Spinal cord (tissue), 10 donors: ENCODE measurements around the gene THBS2. TPM values are rescaled to one million over a fixed set of nuclear protein-coding genes. Genes with fewer than 3 reads are reported as not detected.

Source experiments
- DNase-seq, 6 donors: peaks; one replicate each; pipeline versions ENCODE4 v3.0.0 to v3.0.0-alpha.2; 2013 to 2015; ENCODE audit warnings: low spot score in 6 of 6, low read depth in 4 of 6
- H3K27ac ChIP-seq: one replicate; pipeline ENCODE4 v1.5.1; 2013; ENCODE audit warnings: low read depth, low read length, control low read depth
- H3K27me3 ChIP-seq: one replicate; pipeline ENCODE4 v1.6.1; 2013; ENCODE audit warnings: low read length; ENCODE audit not compliant: control insufficient read depth, insufficient read depth
- H3K36me3 ChIP-seq: one replicate; pipeline ENCODE4 v1.6.1; 2013; ENCODE audit warnings: low read length; ENCODE audit not compliant: control insufficient read depth, insufficient read depth
- H3K4me1 ChIP-seq: one replicate; pipeline ENCODE4 v1.6.1; 2013; ENCODE audit warnings: low read length; ENCODE audit not compliant: control insufficient read depth, insufficient read depth
- H3K4me3 ChIP-seq: one replicate; pipeline ENCODE4 v1.5.1; 2013; ENCODE audit warnings: low read depth, low read length, control low read depth
- H3K9me3 ChIP-seq: one replicate; pipeline ENCODE4 v1.6.1; 2013; ENCODE audit warnings: low read length; ENCODE audit not compliant: control insufficient read depth, insufficient read depth
- WGBS: methylation state at CpG from one replicate; pipeline ENCODE4 v1.1.5; 2013; ENCODE audit warnings: missing lambda C conversion rate; ENCODE audit not compliant: insufficient coverage; 5-methylcytosine and 5-hydroxymethylcytosine counted together
- polyA plus RNA-seq, 2 donors: library from polyadenylated mRNA; unstranded; fragments of 120-200 nt; gene quantifications; one replicate each; pipeline ENCODE4 v1.2.1, GENCODE V29; 2013; ENCODE audit not compliant: insufficient read length in 2 of 2
- total RNA-seq, 2 donors: library from RNA; depleted of rRNA in 1 of 2; stranded (reverse); fragments of 120-200 nt in 1 of 2; fragments of >200 nt in 1 of 2; gene quantifications; one replicate each; pipeline versions ENCODE4 v1.2.3 to v1.2.4, GENCODE V29; 2013 to 2014
- donor health status: healthy.

Gene THBS2
- total and polyA plus RNA-seq, 4 donors = 44.3 to 99.4 (median 70.0) TPM

- Histone ChIP-seq H3K4me3 (no peak overlapping the region), H3K9me3 (peaks cover 9% of the 10 kb centered on the region), H3K36me3 (peaks cover 6% of the 10 kb centered on the region), H3K27ac (no peak overlapping the region), H3K27me3 (no peaks in the 10 kb centered on the region), H3K4me1 (peaks cover 23% of the 10 kb centered on the region)
- 100% methylated on average over 1 of the region's 3 CpGs for WGBS
- DNase-seq = no peak
Observed at GRCh38 chr6:169210611-169211010, 43.0 kb downstream of the THBS2 start.

- H3K27ac ChIP-seq = no peak overlapping the region
- no peak overlapping the region for H3K4me3 ChIP-seq
- H3K4me1 ChIP-seq = no peaks in the 10 kb centered on the region
- H3K9me3 ChIP-seq = peaks cover 9% of the 10 kb centered on the region
- H3K36me3 ChIP-seq = no peaks in the 10 kb centered on the region
- DNase-seq = no peak
- no peaks in the 10 kb centered on the region for H3K27me3 ChIP-seq
Observed at GRCh38 chr6:169208011-169208410, 45.6 kb downstream of the THBS2 start.

GRCh38 chr6:169207482-169207881, 46.2 kb downstream of the THBS2 start:
- Histone ChIP-seq H3K4me3 (no peak overlapping the region), H3K36me3 (no peaks in the 10 kb centered on the region)
- DNase-seq = no peak

GRCh38 chr6:169205176-169206160, 48.2 kb downstream of the THBS2 start:
- Histone ChIP-seq H3K27me3 (no peaks in the 10 kb centered on the region), H3K9me3 (peaks cover 9% of the 10 kb centered on the region), H3K27ac (no peak overlapping the region), H3K4me3 (no peak overlapping the region), H3K36me3 (no peaks in the 10 kb centered on the region), H3K4me1 (no peaks in the 10 kb centered on the region)
- 87% methylated on average over 6 of the region's 6 CpGs for WGBS
- peak in 1 of 6 donors; percentile 25 for DNase-seq

More at GRCh38 chr6:169207482-169207881, 46.2 kb downstream of the THBS2 start:
- no peaks in the 10 kb centered on the region for H3K4me1 ChIP-seq
- peaks cover 9% of the 10 kb centered on the region for H3K9me3 ChIP-seq
- no peaks in the 10 kb centered on the region for H3K27me3 ChIP-seq
- no peak overlapping the region for H3K27ac ChIP-seq

GRCh38 chr6:169204167-169204566, 49.5 kb downstream of the THBS2 start:
- no CpG with 5 or more reads among the region's 2 CpGs for WGBS
- H3K9me3 ChIP-seq = peaks cover 9% of the 10 kb centered on the region
- DNase-seq = no peak
- no peaks in the 10 kb centered on the region for H3K36me3 ChIP-seq
- no peak overlapping the region for H3K4me3 ChIP-seq
- no peaks in the 10 kb centered on the region for H3K4me1 ChIP-seq
- H3K27me3 ChIP-seq = no peaks in the 10 kb centered on the region
- no peak overlapping the region for H3K27ac ChIP-seq

GRCh38 chr6:169201985-169202384, 51.7 kb downstream of the THBS2 start:
- 94% methylated on average over 12 of the region's 12 CpGs for WGBS
- Histone ChIP-seq H3K4me1 (no peaks in the 10 kb centered on the region), H3K9me3 (peaks cover under 1% of the 10 kb centered on the region), H3K36me3 (no peaks in the 10 kb centered on the region), H3K4me3 (no peak overlapping the region), H3K27me3 (no peaks in the 10 kb centered on the region), H3K27ac (no peak overlapping the region)
- no peak for DNase-seq

GRCh38 chr6:169200893-169201514, 52.6 kb downstream of the THBS2 start:
- no peak overlapping the region for H3K27ac ChIP-seq
- no peaks in the 10 kb centered on the region for H3K27me3 ChIP-seq
- no peaks in the 10 kb centered on the region for H3K9me3 ChIP-seq
- H3K4me3 ChIP-seq = no peak overlapping the region
- no peaks in the 10 kb centered on the region for H3K36me3 ChIP-seq
- WGBS = 85% methylated on average over 9 of the region's 11 CpGs
- no peaks in the 10 kb centered on the region for H3K4me1 ChIP-seq
- no peak for DNase-seq

- 91% methylated on average over 7 of the region's 9 CpGs for WGBS
- H3K9me3 ChIP-seq = no peaks in the 10 kb centered on the region
- no peak for DNase-seq
- no peaks in the 10 kb centered on the region for H3K27me3 ChIP-seq
- no peak overlapping the region for H3K4me3 ChIP-seq
- H3K36me3 ChIP-seq = no peaks in the 10 kb centered on the region
- no peak overlapping the region for H3K27ac ChIP-seq
- no peaks in the 10 kb centered on the region for H3K4me1 ChIP-seq
Observed at GRCh38 chr6:169199625-169200335, 53.9 kb downstream of the THBS2 start.

- no peak for DNase-seq
- H3K4me1 ChIP-seq = no peaks in the 10 kb centered on the region
- H3K27me3 ChIP-seq = no peaks in the 10 kb centered on the region
- no CpG with 5 or more reads among the region's 3 CpGs for WGBS
- no peak overlapping the region for H3K27ac ChIP-seq
- H3K9me3 ChIP-seq = no peaks in the 10 kb centered on the region
- no peak overlapping the region for H3K4me3 ChIP-seq
- H3K36me3 ChIP-seq = no peaks in the 10 kb centered on the region
Observed at GRCh38 chr6:169198885-169199284, 54.8 kb downstream of the THBS2 start.
